Gastrocnemius medialis (tissue), 4 donors: ENCODE results near the gene E2F1.

Experiments used
- POLR2A ChIP-seq, 2 donors: fragments of 450-650 bp; IDR thresholded peaks; one replicate each; pipeline ENCODE4 v1.6.1; 2017; ENCODE audit warnings: antibody characterized with exemption in 2 of 2, mild to moderate bottlenecking in 2 of 2, moderate library complexity in 2 of 2
- TF ChIP-seq, protein P1 (sequence below), 5 experiments: fragments of 450-650 bp in 3 of 5; fragments of 200-600 bp in 2 of 5; sonication (generic) in 2 of 5; IDR thresholded peaks in 4 of 5; conservative IDR thresholded peaks in 1 of 5; 1 replicate in 4 of 5; 2 replicates in 1 of 5; pipeline ENCODE4 v1.5.1; 2016 to 2019; ENCODE audit warnings: antibody characterized with exemption in 5 of 5, mild to moderate bottlenecking in 3 of 5, moderate library complexity in 3 of 5

DNA sequence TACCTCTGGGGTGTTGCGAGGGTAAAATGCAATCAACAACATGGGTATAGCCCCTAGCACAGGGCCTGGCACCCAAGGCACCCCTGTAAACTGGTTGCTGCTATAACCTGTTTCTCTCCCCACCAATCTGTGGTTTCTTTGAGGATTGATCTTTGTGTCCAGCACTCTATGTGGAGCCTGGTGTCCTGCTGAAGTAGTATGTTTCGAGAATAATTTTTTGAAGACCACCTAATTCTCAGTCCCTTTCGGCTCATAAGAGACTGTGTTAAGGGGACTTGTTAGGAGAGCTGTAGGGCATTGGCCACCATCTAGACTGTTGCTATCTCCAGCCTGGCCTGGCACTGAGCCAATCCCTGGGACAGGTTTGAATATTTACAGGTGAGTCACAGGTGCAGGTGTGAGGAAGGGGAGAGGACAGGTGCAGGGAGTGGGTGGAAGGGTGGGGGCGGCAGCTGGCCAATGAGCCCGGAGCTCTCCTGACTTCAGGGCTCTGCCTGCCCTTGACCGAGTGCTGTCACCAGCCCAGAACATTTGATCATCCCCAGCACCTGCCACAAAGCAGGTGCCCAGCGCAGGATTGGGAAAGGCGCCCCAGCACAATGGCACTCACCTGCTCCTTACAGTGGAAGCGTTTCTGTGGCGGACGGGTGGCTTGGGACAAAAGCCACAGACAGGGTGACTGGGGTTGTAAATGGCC, 32.1 kb downstream of the E2F1 start:
- TF ChIP-seq, protein P1, sequence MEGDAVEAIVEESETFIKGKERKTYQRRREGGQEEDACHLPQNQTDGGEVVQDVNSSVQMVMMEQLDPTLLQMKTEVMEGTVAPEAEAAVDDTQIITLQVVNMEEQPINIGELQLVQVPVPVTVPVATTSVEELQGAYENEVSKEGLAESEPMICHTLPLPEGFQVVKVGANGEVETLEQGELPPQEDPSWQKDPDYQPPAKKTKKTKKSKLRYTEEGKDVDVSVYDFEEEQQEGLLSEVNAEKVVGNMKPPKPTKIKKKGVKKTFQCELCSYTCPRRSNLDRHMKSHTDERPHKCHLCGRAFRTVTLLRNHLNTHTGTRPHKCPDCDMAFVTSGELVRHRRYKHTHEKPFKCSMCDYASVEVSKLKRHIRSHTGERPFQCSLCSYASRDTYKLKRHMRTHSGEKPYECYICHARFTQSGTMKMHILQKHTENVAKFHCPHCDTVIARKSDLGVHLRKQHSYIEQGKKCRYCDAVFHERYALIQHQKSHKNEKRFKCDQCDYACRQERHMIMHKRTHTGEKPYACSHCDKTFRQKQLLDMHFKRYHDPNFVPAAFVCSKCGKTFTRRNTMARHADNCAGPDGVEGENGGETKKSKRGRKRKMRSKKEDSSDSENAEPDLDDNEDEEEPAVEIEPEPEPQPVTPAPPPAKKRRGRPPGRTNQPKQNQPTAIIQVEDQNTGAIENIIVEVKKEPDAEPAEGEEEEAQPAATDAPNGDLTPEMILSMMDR (IDR thresholded peaks at IDR 0.05 in 4 of 5, conservative IDR thresholded peaks at IDR 0.05 in 1 of 5), result no peak
- no peak for TF ChIP-seq POLR2A (IDR thresholded peaks at IDR 0.05)
